ENCODE measurements around the gene ENTPD7.

Gene ENTPD7

GRCh38 chr10:99682752-99683151 is 23.4 kb downstream of the ENTPD7 start:
- peak; percentile 24 for TF ChIP-seq CTCF (IDR thresholded peaks at IDR 0.05; ENCODE audit: insufficient read depth, low read length, poor library complexity, severe bottlenecking)
- DNase-seq (ENCODE audit: extremely low read depth, insufficient read length): no peak
- Histone ChIP-seq H3K36me3 (ENCODE audit: control insufficient read depth, insufficient read depth, low read length) (peaks cover 8% of the 10 kb centered on the region), H3K4me3 (replicated peaks; ENCODE audit: low read depth, low read length) (no peak overlapping the region), H3K27me3 (replicated peaks; ENCODE audit: control insufficient read depth, insufficient read depth, low read length) (no peaks in the 10 kb centered on the region)

- peak; percentile 17 for DNase-seq (ENCODE audit: extremely low read depth, insufficient read length)
- Histone ChIP-seq H3K27me3 (replicated peaks; ENCODE audit: control insufficient read depth, insufficient read depth, low read length) (no peaks in the 10 kb centered on the region), H3K4me3 (replicated peaks; ENCODE audit: low read depth, low read length) (no peak overlapping the region), H3K36me3 (ENCODE audit: control insufficient read depth, insufficient read depth, low read length) (peaks cover 3% of the 10 kb centered on the region; the same call in 1 of the 2 replicates)
- TF ChIP-seq CTCF (IDR thresholded peaks at IDR 0.05; ENCODE audit: insufficient read depth, low read length, poor library complexity, severe bottlenecking): no peak
Measured at GRCh38 chr10:99685597-99685967, 26.3 kb downstream of the ENTPD7 start.

GRCh38 chr10:99689461-99689860 is 30.2 kb downstream of the ENTPD7 start:
- H3K4me3 ChIP-seq (replicated peaks; ENCODE audit: low read depth, low read length): no peak overlapping the region
- no peak for DNase-seq (ENCODE audit: extremely low read depth, insufficient read length)
- H3K27me3 ChIP-seq (replicated peaks; ENCODE audit: control insufficient read depth, insufficient read depth, low read length): no peaks in the 10 kb centered on the region
- no peak for TF ChIP-seq CTCF (IDR thresholded peaks at IDR 0.05; ENCODE audit: insufficient read depth, low read length, poor library complexity, severe bottlenecking)
- peaks cover 4% of the 10 kb centered on the region for H3K36me3 ChIP-seq (ENCODE audit: control insufficient read depth, insufficient read depth, low read length)

DNA sequence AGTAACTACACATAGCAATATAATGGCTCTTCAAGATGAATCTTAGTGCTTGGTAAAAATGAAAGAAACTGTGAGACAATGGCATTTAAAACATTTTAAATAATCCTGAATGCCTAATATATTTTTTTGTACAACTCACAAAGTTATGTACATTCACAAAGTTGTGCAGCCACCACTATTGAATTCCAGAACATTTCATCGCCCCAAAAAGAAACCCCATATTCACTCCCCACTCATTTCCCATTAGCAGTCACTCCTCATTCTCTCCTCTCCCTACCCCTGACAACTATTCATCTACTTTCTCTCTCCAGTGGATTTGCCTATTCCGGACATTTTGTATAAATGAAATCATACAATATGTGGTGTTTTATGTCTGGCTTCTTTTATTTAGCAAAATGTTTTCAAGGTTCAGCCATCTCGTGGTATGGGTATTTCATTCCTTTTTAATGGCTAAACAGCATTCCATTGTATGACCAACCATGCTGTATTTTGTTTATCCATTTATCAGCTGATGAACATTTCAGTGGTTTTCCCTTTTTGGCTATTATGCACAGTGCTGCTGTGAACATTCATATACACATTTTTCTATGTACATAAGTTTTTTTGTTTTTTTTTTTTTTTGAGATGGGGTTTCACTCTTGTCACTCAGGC is 34.7 kb downstream of the ENTPD7 start:
- Histone ChIP-seq H3K4me3 (replicated peaks; ENCODE audit: low read depth, low read length) (no peak overlapping the region), H3K36me3 (ENCODE audit: control insufficient read depth, insufficient read depth, low read length) (peaks cover 8% of the 10 kb centered on the region), H3K27me3 (replicated peaks; ENCODE audit: control insufficient read depth, insufficient read depth, low read length) (no peaks in the 10 kb centered on the region)
- DNase-seq (ENCODE audit: extremely low read depth, insufficient read length): no peak
- TF ChIP-seq CTCF (IDR thresholded peaks at IDR 0.05; ENCODE audit: insufficient read depth, low read length, poor library complexity, severe bottlenecking): no peak

DNA sequence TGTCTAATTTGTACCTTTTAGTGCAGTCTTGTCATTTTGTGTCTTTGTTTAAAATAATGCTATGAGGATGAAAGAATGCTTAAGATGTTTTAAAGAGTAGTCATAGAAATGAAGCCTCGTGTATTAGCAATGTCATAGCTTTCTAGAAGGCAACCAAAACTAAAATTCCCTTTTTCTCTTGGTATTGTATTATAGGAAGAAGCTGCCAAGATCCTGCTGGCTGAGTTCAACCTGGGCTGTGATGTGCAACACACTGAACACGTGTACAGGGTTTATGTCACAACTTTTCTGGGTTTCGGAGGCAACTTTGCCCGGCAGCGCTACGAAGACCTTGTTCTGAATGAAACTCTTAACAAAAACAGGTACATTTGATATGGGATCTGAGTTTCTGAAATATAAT is 36.5 kb downstream of the ENTPD7 start:
- Histone ChIP-seq H3K4me3 (replicated peaks; ENCODE audit: low read depth, low read length) (no peak overlapping the region), H3K36me3 (ENCODE audit: control insufficient read depth, insufficient read depth, low read length) (peaks cover 10% of the 10 kb centered on the region), H3K27me3 (replicated peaks; ENCODE audit: control insufficient read depth, insufficient read depth, low read length) (no peaks in the 10 kb centered on the region)
- TF ChIP-seq CTCF (IDR thresholded peaks at IDR 0.05; ENCODE audit: insufficient read depth, low read length, poor library complexity, severe bottlenecking): no peak
- DNase-seq (ENCODE audit: extremely low read depth, insufficient read length): no peak
